ENCODE results near the gene EMID1. TPM values are rescaled to one million over a fixed set of nuclear protein-coding genes. Genes with fewer than 3 reads are reported as not detected.

EMID1 gene
- total RNA-seq, 1 donor from 2014 or later: 33.8 TPM

GRCh38 chr22:29272624-29273023 is 66.9 kb downstream of the EMID1 start:
- DNase-seq (ENCODE audit: low spot score in 2 of 2): no peak
- FAIRE-seq: no peak

DNA sequence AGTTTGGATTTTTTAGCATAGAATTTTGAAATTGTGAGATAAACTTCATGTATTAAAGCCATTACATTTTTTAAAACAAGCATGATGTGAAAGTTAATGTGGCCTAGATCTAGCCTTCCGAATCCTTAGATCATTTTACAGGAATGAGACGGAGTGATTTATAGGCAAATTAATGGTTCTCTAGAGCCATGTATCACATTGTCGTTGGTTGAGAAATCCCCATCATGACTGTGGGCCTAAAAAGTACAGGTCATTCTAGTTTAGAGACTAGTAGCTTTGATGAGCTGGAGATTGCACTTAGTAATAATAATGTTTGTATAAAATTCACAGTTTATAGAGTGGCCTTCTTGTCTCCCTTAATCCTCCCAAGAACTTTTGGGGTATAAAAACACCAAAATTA is 69.5 kb downstream of the EMID1 start:
- no peak for DNase-seq (ENCODE audit: low spot score in 2 of 2)
- no peak for FAIRE-seq

DNA sequence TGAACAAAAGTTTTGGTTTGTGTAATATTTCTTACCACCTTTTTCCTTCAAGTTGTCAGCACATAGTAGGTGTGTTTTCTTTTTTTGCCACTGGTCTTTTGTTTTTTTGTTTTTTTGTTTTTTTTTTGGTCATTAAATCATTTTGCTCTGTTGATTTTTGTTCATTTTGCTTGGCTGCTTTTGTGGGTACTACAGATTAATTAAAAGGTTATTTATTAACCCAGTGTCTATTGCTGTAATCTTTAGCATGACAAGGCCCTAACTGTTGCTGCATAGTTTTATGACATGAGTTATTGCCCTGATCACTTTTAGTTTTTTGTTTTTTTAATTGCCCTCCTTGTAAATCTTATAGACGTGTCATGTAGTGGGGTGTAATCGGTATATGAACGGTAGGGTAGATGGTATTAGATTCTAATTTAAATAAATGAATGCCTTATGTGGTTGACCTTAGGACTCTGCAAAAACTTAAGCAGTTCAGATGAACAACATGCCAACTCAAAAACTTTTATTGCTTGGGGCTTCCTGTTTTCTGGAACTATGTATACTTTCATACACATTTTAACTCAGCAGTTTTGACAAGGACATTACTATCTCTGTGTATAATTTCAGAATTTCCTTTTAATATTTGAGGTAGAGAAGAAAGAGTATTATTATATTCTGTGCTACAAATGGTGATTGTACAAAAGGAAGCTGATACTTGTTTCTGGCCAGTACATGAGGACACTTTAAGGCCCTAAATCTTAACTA is 70.3 kb downstream of the EMID1 start:
- no peak for FAIRE-seq
- DNase-seq (ENCODE audit: low spot score in 2 of 2): no peak

GRCh38 chr22:29277927-29278326 is 72.2 kb downstream of the EMID1 start:
- FAIRE-seq: no peak

DNA sequence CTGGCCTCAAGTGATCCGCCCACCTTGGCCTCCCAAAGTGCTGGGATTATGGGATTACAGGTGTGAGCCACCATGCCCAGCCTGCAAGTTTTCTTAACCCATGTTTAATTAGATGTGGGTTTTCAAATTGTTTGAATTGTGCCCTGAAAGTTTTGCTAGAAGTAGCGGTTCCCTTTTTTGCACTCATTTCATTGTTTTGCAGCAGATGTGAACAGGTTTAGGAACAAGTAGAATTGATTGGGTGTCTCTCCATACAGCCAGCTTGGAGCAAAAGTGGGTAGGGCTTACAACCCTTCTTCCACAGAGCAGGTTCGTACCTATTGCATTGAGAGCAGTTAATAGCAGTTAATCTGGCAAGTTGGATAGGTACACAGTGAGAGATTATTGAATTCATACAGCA is 78.5 kb downstream of the EMID1 start:
- FAIRE-seq (no peak), DNase-seq (ENCODE audit: low spot score in 2 of 2) (no peak)

More at GRCh38 chr22:29277927-29278326, 72.2 kb downstream of the EMID1 start:
- DNase-seq (ENCODE audit: low spot score in 2 of 2): no peak

- no peak for FAIRE-seq
These were observed 83.1 kb downstream of the EMID1 start for GRCh38 chr22:29288837-29289236.

GRCh38 chr22:29290061-29290460 is 84.4 kb downstream of the EMID1 start:
- FAIRE-seq (no peak), DNase-seq (ENCODE audit: low spot score in 2 of 2) (no peak)

More at GRCh38 chr22:29288837-29289236, 83.1 kb downstream of the EMID1 start:
- no peak for DNase-seq (ENCODE audit: low spot score in 2 of 2)

DNA sequence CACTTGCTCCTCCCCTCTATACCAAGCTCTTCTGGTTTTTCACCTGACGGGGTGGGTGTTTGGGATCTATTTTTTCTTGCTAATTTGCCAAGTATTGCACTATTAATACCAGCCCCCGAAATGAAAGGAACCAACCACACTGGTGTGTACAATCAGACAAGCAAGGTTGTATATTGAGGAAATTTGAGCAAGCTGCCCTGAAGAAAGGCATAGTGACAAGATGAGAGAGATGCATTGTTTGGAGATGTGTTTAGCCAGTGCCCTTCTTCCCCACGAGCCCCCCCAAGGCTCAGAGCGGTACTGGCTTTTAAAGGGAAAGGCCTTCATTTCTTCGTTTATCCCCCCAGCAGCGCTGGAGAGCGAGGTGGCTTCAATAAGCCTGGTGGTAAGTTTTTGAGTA is 85.5 kb downstream of the EMID1 start:
- FAIRE-seq (no peak), DNase-seq (ENCODE audit: low spot score in 2 of 2) (no peak)

- FAIRE-seq (no peak), DNase-seq (ENCODE audit: low spot score in 2 of 2) (no peak)
These were observed 86.7 kb downstream of the EMID1 start for GRCh38 chr22:29292379-29292778.

GRCh38 chr22:29298641-29299040 is 92.9 kb downstream of the EMID1 start:
- no peak for DNase-seq (ENCODE audit: low spot score in 2 of 2)
- no peak for FAIRE-seq

- no peak for FAIRE-seq
- DNase-seq (ENCODE audit: low spot score in 2 of 2): no peak
These were observed 93.6 kb downstream of the EMID1 start for GRCh38 chr22:29299136-29299900.

GRCh38 chr22:29300467-29300806 is 94.7 kb downstream of the EMID1 start:
- DNase-seq (ENCODE audit: low spot score in 2 of 2): no peak
- no peak for FAIRE-seq

GRCh38 chr22:29300807-29301601 is 95.3 kb downstream of the EMID1 start:
- no peak for FAIRE-seq
- DNase-seq (ENCODE audit: low spot score in 2 of 2): no peak

- FAIRE-seq: no peak
- DNase-seq (ENCODE audit: low spot score in 2 of 2): no peak
These were observed 96.2 kb downstream of the EMID1 start for GRCh38 chr22:29301716-29302401.

DNA sequence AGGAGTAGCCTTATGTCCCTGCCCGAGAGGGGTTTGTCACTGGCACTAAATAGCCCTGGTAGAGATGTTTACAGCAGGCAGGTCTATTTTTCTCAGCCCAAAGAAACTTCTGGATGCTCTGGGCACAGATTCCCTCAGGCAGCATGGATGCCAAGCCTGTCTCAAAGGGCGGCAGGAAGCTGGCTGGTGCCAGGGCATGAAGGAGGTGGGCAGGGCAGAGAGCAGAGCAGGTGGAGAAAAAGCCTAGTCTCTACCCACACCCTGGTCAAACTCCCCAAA is 96.6 kb downstream of the EMID1 start:
- no peak for FAIRE-seq
- DNase-seq (ENCODE audit: low spot score in 2 of 2): no peak

GRCh38 chr22:29302681-29303465 is 97.2 kb downstream of the EMID1 start:
- FAIRE-seq: no peak
- peak in 1 of 2 donors; percentile 41 for DNase-seq (ENCODE audit: low spot score in 2 of 2)

DNA sequence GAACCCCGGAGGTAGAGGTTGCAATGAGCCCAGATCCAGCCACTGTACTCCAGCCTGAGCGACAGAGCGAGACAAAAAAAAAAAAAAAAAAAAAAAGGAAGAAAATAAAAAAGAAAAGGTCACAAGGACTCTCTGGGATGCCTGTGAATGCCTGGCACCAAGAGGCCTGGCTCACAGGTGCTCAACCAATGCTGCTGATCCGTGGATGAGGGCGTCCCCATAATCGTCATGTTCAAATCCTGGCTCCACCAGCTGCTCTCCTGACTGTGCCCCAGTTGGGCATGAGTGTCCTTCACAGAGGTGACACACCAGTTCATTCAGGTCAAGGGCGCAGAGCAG is 100.1 kb downstream of the EMID1 start:
- DNase-seq (ENCODE audit: low spot score in 2 of 2) (no peak), FAIRE-seq (no peak)

- FAIRE-seq (no peak), DNase-seq (ENCODE audit: low spot score in 2 of 2) (peak; percentile 85 to 90)
These were observed 100.6 kb downstream of the EMID1 start, which contains the start of gene GAS2L1 for GRCh38 chr22:29306175-29306834. TSS of gene GAS2L1 (plus strand) at chr22:29306650. CDS start at chr22:29308106, 1,456 bp downstream.

- FAIRE-seq (no peak), DNase-seq (ENCODE audit: low spot score in 2 of 2) (peak; percentile 84 to 87)
These were observed 101.3 kb downstream of the EMID1 start for GRCh38 chr22:29306835-29307595.

All from frontal cortex (tissue), 4 donors.